Measurements from ENCODE around the gene LTO1. TPM values are rescaled to one million over a fixed set of nuclear protein-coding genes. Genes with fewer than 3 reads are reported as not detected.

The LTO1 gene
- polyA plus RNA-seq, 1 donor (not counting 4 experiments of a cell fraction or from before 2014, with no cell fraction given), result 24.3 TPM

- Histone ChIP-seq H3K27me3 (ENCODE audit: control insufficient read depth, extremely low read depth, insufficient read depth, low read length) (no peaks in the 10 kb centered on the region), H3K27ac (ENCODE audit: control insufficient read depth, insufficient read depth, low read length) (no peak overlapping the region), H3K9me3 (ENCODE audit: control insufficient read depth, low read depth, low read length) (no peaks in the 10 kb centered on the region), H2AFZ (ENCODE audit: control insufficient read depth, low read length) (no peak overlapping the region), H3K4me2 (ENCODE audit: control insufficient read depth, extremely low read depth, insufficient read depth, low read depth, low read length) (no peak overlapping the region), H4K20me1 (ENCODE audit: control insufficient read depth, extremely low read depth, insufficient read depth, low read length) (peaks cover 2% of the 10 kb centered on the region), H3K4me3 (ENCODE audit: control insufficient read depth in 2 of 3, extremely low read depth in 1 of 3, insufficient read depth in 2 of 3, low read depth in 1 of 3, low read length in 3 of 3) (no peak overlapping the region), H3K9me1 (ENCODE audit: control insufficient read depth, extremely low read depth, insufficient read depth, low read length) (no peaks in the 10 kb centered on the region), H3K36me3 (ENCODE audit: control insufficient read depth in 2 of 2, extremely low read depth in 1 of 2, insufficient read depth in 2 of 2, low read length in 2 of 2) (peaks cover 13 to 22% of the 10 kb centered on the region in 2 experiments), H3K9ac (ENCODE audit: control insufficient read depth, extremely low read depth, insufficient read depth, low read length) (no peak overlapping the region), H3K4me1 (ENCODE audit: control insufficient read depth, extremely low read depth, insufficient read depth, low read length) (peaks cover 17% of the 10 kb centered on the region), H3K79me2 (ENCODE audit: control insufficient read depth, insufficient read depth, low read length) (peaks cover 31% of the 10 kb centered on the region)
- TF ChIP-seq EZH2 (IDR thresholded peaks at IDR 0.05; ENCODE audit: low read length), result no peak
- dilution Hi-C loops (cut with MboI; ENCODE audit: extremely low pct_ligation_motif_present, low sequenced_read_pairs), result no loop called here
- FAIRE-seq, result no peak
- no peak for DNase-seq (ENCODE audit: low read depth, low spot score)
Observed at GRCh38 chr11:69671734-69672465, 3.3 kb downstream of the LTO1 start.

GRCh38 chr11:69670158-69670845 lies 4.9 kb downstream of the LTO1 start:
- Histone ChIP-seq H3K4me3 (ENCODE audit: control insufficient read depth in 2 of 3, extremely low read depth in 1 of 3, insufficient read depth in 2 of 3, low read depth in 1 of 3, low read length in 3 of 3) (no peak overlapping the region), H2AFZ (ENCODE audit: control insufficient read depth, low read length) (no peak overlapping the region), H3K9me3 (ENCODE audit: control insufficient read depth, low read depth, low read length) (no peaks in the 10 kb centered on the region), H4K20me1 (ENCODE audit: control insufficient read depth, extremely low read depth, insufficient read depth, low read length) (peaks cover 2% of the 10 kb centered on the region), H3K36me3 (ENCODE audit: control insufficient read depth in 2 of 2, extremely low read depth in 1 of 2, insufficient read depth in 2 of 2, low read length in 2 of 2) (peaks cover 16 to 29% of the 10 kb centered on the region in 2 experiments), H3K27ac (ENCODE audit: control insufficient read depth, insufficient read depth, low read length) (no peak overlapping the region), H3K27me3 (ENCODE audit: control insufficient read depth, extremely low read depth, insufficient read depth, low read length) (no peaks in the 10 kb centered on the region), H3K9me1 (ENCODE audit: control insufficient read depth, extremely low read depth, insufficient read depth, low read length) (no peaks in the 10 kb centered on the region), H3K9ac (ENCODE audit: control insufficient read depth, extremely low read depth, insufficient read depth, low read length) (no peak overlapping the region), H3K4me2 (ENCODE audit: control insufficient read depth, extremely low read depth, insufficient read depth, low read depth, low read length) (no peak overlapping the region), H3K79me2 (ENCODE audit: control insufficient read depth, insufficient read depth, low read length) (peaks cover 31% of the 10 kb centered on the region), H3K4me1 (ENCODE audit: control insufficient read depth, extremely low read depth, insufficient read depth, low read length) (peaks cover 17% of the 10 kb centered on the region)
- FAIRE-seq (peak; percentile 86), DNase-seq (ENCODE audit: low read depth, low spot score) (no peak)
- no peak for TF ChIP-seq EZH2 (IDR thresholded peaks at IDR 0.05; ENCODE audit: low read length)
- peak; percentile 94 to 98 (median 95) for TF ChIP-seq CTCF (optimal IDR thresholded peaks at IDR 0.05 in 1 of 3, IDR thresholded peaks at IDR 0.05 in 1 of 3, conservative IDR thresholded peaks at IDR 0.05 in 1 of 3; ENCODE audit: extremely low read depth in 1 of 3, insufficient read depth in 2 of 3, low read length in 3 of 3)
- dilution Hi-C loops (cut with MboI; ENCODE audit: extremely low pct_ligation_motif_present, low sequenced_read_pairs), result no loop called here

Measured in keratinocyte (primary cell).